Stimulated activated CD8-positive, alpha-beta memory T cell treated with anti-CD3 and anti-CD28 coated beads, Interleukin-7, amount 100 ng/mL, for 4 hours (primary cell): ENCODE measurements around the gene SLC27A6.
"Not testable (repeated sequence)": the region's sequence is repeated elsewhere in the genome, so short reads cannot be mapped to it uniquely, and the experiment has no call there.

ENCODE experiments used
- DNase-seq, 2 donors: peaks; one replicate each; pipeline ENCODE4 v3.0.0-alpha.2; 2020; ENCODE audit warnings: low read depth in 2 of 2

Gene SLC27A6

GRCh38 chr5:129001841-129002526 is 36.7 kb downstream of the SLC27A6 start:
- DNase-seq: no peak

- DNase-seq: no peak
Observed at GRCh38 chr5:129002527-129002842, 37.2 kb downstream of the SLC27A6 start.

GRCh38 chr5:129003232-129003631 is 37.9 kb downstream of the SLC27A6 start:
- no peak for DNase-seq

- DNase-seq: no peak
Observed at GRCh38 chr5:129014185-129014584, 48.9 kb downstream of the SLC27A6 start.

- DNase-seq: no peak
Observed at GRCh38 chr5:129018837-129019236, 53.5 kb downstream of the SLC27A6 start.

GRCh38 chr5:129019401-129019908 is 54.2 kb downstream of the SLC27A6 start:
- DNase-seq: no peak

GRCh38 chr5:129020683-129021082 is 55.4 kb downstream of the SLC27A6 start:
- DNase-seq: no peak

GRCh38 chr5:129021744-129022143 is 56.5 kb downstream of the SLC27A6 start:
- DNase-seq: no peak

GRCh38 chr5:129022599-129022998 is 57.3 kb downstream of the SLC27A6 start:
- no peak for DNase-seq

GRCh38 chr5:129027260-129027659 is 62.0 kb downstream of the SLC27A6 start:
- no peak for DNase-seq

GRCh38 chr5:129031886-129032683 is 66.8 kb downstream of the SLC27A6 start:
- no peak for DNase-seq

GRCh38 chr5:129036257-129036656 is 71.0 kb downstream of the SLC27A6 start:
- not testable (repeated sequence) for DNase-seq

- no peak for DNase-seq
Observed at GRCh38 chr5:129041196-129041881, 76.1 kb downstream of the SLC27A6 start.

- no peak for DNase-seq
Observed at GRCh38 chr5:129042306-129042705, 77.0 kb downstream of the SLC27A6 start.

- no peak for DNase-seq
Observed at GRCh38 chr5:129043894-129044293, 78.6 kb downstream of the SLC27A6 start.

GRCh38 chr5:129046151-129046550 is 80.9 kb downstream of the SLC27A6 start:
- no peak for DNase-seq

- no peak for DNase-seq
Observed at GRCh38 chr5:129048509-129048908, 83.2 kb downstream of the SLC27A6 start.

- no peak for DNase-seq
Observed at GRCh38 chr5:129049126-129049799, 84.0 kb downstream of the SLC27A6 start.

GRCh38 chr5:129051283-129051682 is 86.0 kb downstream of the SLC27A6 start:
- no peak for DNase-seq

GRCh38 chr5:129053438-129053837 is 88.2 kb downstream of the SLC27A6 start:
- no peak for DNase-seq

- no peak for DNase-seq
Observed at GRCh38 chr5:129057329-129057728, 92.0 kb downstream of the SLC27A6 start.

GRCh38 chr5:129061849-129062248 is 96.6 kb downstream of the SLC27A6 start:
- no peak for DNase-seq
